ENCODE data around the gene SERPINB6. TPM values are rescaled to one million over a fixed set of nuclear protein-coding genes. Genes with fewer than 3 reads are reported as not detected.
"Not testable (repeated sequence)": the region's sequence is repeated elsewhere in the genome, so short reads cannot be mapped to it uniquely, and the experiment has no call there.

Gene SERPINB6
- total RNA-seq, 2 experiments from 2014 or later: 36.2 to 41.3 TPM

GRCh38 chr6:3011158-3011557 lies 39.8 kb upstream of the SERPINB6 start:
- peaks cover 3% of the 10 kb centered on the region for H3K4me1 Mint-ChIP-seq
- peaks cover 72% of the 10 kb centered on the region for H3K36me3 Mint-ChIP-seq (ENCODE audit: low read depth)
- H3K9me3 Mint-ChIP-seq (ENCODE audit: low read depth): peaks cover 16% of the 10 kb centered on the region
- POLR2A ChIA-PET: interaction anchor here (0.8 kb wide), 1 partner anchor 13 kb away, joined by 3 read pairs; no protein-coding TSS in a partner anchor
- no peaks in the 10 kb centered on the region for H3K27me3 Mint-ChIP-seq
- CTCF ChIA-PET: interaction anchor here (2.2 kb wide), 1 partner anchor 10 kb away, joined by 8 read pairs; no protein-coding TSS in a partner anchor
- H3K27ac Mint-ChIP-seq: no peak overlapping the region
- DNase-seq: no peak
- ATAC-seq: no peak
- H3K4me3 Mint-ChIP-seq: no peak overlapping the region
- intact Hi-C loops (cut with DNase I, micrococcal nuclease): no loop called here

- Mint-ChIP-seq H3K9me3 (ENCODE audit: low read depth) (peaks cover 16% of the 10 kb centered on the region), H3K4me3 (no peak overlapping the region), H3K27ac (no peak overlapping the region), H3K4me1 (peaks cover 3% of the 10 kb centered on the region), H3K36me3 (ENCODE audit: low read depth) (peaks cover 77% of the 10 kb centered on the region), H3K27me3 (no peaks in the 10 kb centered on the region)
- ChIA-PET POLR2A (no interaction called here), CTCF (interaction anchor here (0.7 to 2.2 kb wide), 5 partner anchors 8 to 90 kb away, joined by 3 to 8 read pairs (median 4); no protein-coding TSS in a partner anchor)
- DNase-seq (no peak), ATAC-seq (no peak)
- intact Hi-C loops (cut with DNase I, micrococcal nuclease): no loop called here
Measured at GRCh38 chr6:3009930-3010329, 38.6 kb upstream of the SERPINB6 start.

- Mint-ChIP-seq H3K36me3 (ENCODE audit: low read depth) (peaks cover 72% of the 10 kb centered on the region), H3K9me3 (ENCODE audit: low read depth) (peaks cover 16% of the 10 kb centered on the region)
- intact Hi-C loops (cut with DNase I, micrococcal nuclease); H3K27ac Mint-ChIP-seq; POLR2A ChIA-PET; DNase-seq; ATAC-seq; H3K4me3 Mint-ChIP-seq; H3K27me3 Mint-ChIP-seq; H3K4me1 Mint-ChIP-seq: not testable (repeated sequence)
- CTCF ChIA-PET: interaction anchor here (1.4 to 1.7 kb wide), 2 partner anchors 17 to 62 kb away, joined by 7 to 8 read pairs; no protein-coding TSS in a partner anchor
Measured at GRCh38 chr6:3008712-3009265, 37.4 kb upstream of the SERPINB6 start.

- Mint-ChIP-seq H3K27me3 (no peaks in the 10 kb centered on the region), H3K4me3 (no peak overlapping the region), H3K27ac (no peak overlapping the region), H3K36me3 (ENCODE audit: low read depth) (peaks cover 71% of the 10 kb centered on the region), H3K9me3 (ENCODE audit: low read depth) (peaks cover 16% of the 10 kb centered on the region), H3K4me1 (peaks cover 6% of the 10 kb centered on the region)
- ChIA-PET CTCF (interaction anchor here (0.6 to 1.4 kb wide), 5 partner anchors 49 to 176 kb away, joined by 3 to 7 read pairs (median 3); no protein-coding TSS in a partner anchor), POLR2A (no interaction called here)
- DNase-seq (no peak), ATAC-seq (no peak)
- intact Hi-C loops (cut with DNase I, micrococcal nuclease): no loop called here
Measured at GRCh38 chr6:3007571-3007970, 36.2 kb upstream of the SERPINB6 start.

- CTCF ChIA-PET: no interaction called here
- Mint-ChIP-seq H3K36me3 (ENCODE audit: low read depth) (peaks cover 66% of the 10 kb centered on the region), H3K4me3 (no peak overlapping the region), H3K9me3 (ENCODE audit: low read depth) (peaks cover 8% of the 10 kb centered on the region), H3K4me1 (peaks cover 14% of the 10 kb centered on the region), H3K27ac (no peak overlapping the region), H3K27me3 (no peaks in the 10 kb centered on the region)
- intact Hi-C loops (cut with DNase I, micrococcal nuclease): no loop called here
- POLR2A ChIA-PET: no interaction called here
- no peak for DNase-seq
- no peak for ATAC-seq
Measured at GRCh38 chr6:3006476-3006875, 35.1 kb upstream of the SERPINB6 start.

- Mint-ChIP-seq H3K9me3 (ENCODE audit: low read depth) (peaks cover 2% of the 10 kb centered on the region), H3K27me3 (no peaks in the 10 kb centered on the region), H3K4me3 (no peak overlapping the region), H3K4me1 (peaks cover 20% of the 10 kb centered on the region), H3K36me3 (ENCODE audit: low read depth) (peaks cover 60% of the 10 kb centered on the region), H3K27ac (no peak overlapping the region)
- ChIA-PET CTCF (no interaction called here), POLR2A (no interaction called here)
- no peak for DNase-seq
- ATAC-seq: no peak
- intact Hi-C loops (cut with DNase I, micrococcal nuclease): no loop called here
Measured at GRCh38 chr6:3005874-3006273, 34.5 kb upstream of the SERPINB6 start.

- CTCF ChIA-PET: interaction anchor here (0.7 kb wide), 1 partner anchor 135 kb away, joined by 3 read pairs; no protein-coding TSS in a partner anchor
- peaks cover under 1% of the 10 kb centered on the region for H3K9me3 Mint-ChIP-seq (ENCODE audit: low read depth)
- peaks cover 52% of the 10 kb centered on the region for H3K36me3 Mint-ChIP-seq (ENCODE audit: low read depth)
- no peak overlapping the region for H3K4me3 Mint-ChIP-seq
- ATAC-seq (no peak), DNase-seq (no peak)
- intact Hi-C loops (cut with DNase I, micrococcal nuclease): no loop called here
- H3K27ac Mint-ChIP-seq: no peak overlapping the region
- no peaks in the 10 kb centered on the region for H3K27me3 Mint-ChIP-seq
- POLR2A ChIA-PET: no interaction called here
- peaks cover 20% of the 10 kb centered on the region for H3K4me1 Mint-ChIP-seq
Measured at GRCh38 chr6:3005077-3005476, 33.7 kb upstream of the SERPINB6 start.

GRCh38 chr6:3003226-3003625 lies 31.9 kb upstream of the SERPINB6 start:
- DNase-seq; H3K27me3 Mint-ChIP-seq; POLR2A ChIA-PET; H3K27ac Mint-ChIP-seq; H3K4me3 Mint-ChIP-seq; ATAC-seq; H3K9me3 Mint-ChIP-seq (ENCODE audit: low read depth); intact Hi-C loops (cut with DNase I, micrococcal nuclease): not testable (repeated sequence)
- Mint-ChIP-seq H3K36me3 (ENCODE audit: low read depth) (peaks cover 36% of the 10 kb centered on the region), H3K4me1 (peaks cover 25% of the 10 kb centered on the region)
- CTCF ChIA-PET: interaction anchor here (4.5 kb wide), 1 partner anchor 55 kb away, joined by 36 read pairs; no protein-coding TSS in a partner anchor

- CTCF ChIA-PET: interaction anchor here (0.7 to 4.5 kb wide), 16 partner anchors 9 to 211 kb away, joined by 3 to 36 read pairs (median 5); partner anchors contain the start of gene RIPK1
- peak overlapping the region; percentile 25 for H3K27ac Mint-ChIP-seq
- no peaks in the 10 kb centered on the region for H3K27me3 Mint-ChIP-seq
- POLR2A ChIA-PET: interaction anchor here (1.0 kb wide), 1 partner anchor 25 kb away, joined by 4 read pairs; no protein-coding TSS in a partner anchor
- peaks cover 29% of the 10 kb centered on the region for H3K36me3 Mint-ChIP-seq (ENCODE audit: low read depth)
- ATAC-seq (no peak), DNase-seq (no peak)
- peak overlapping the region; percentile 27 for H3K4me3 Mint-ChIP-seq
- H3K9me3 Mint-ChIP-seq (ENCODE audit: low read depth): no peaks in the 10 kb centered on the region
- intact Hi-C loops (cut with DNase I, micrococcal nuclease): loop anchor here in 1 of 2 experiments (1.0 kb wide), 1 partner anchor 25 kb away; no protein-coding TSS in a partner anchor
- peaks cover 28% of the 10 kb centered on the region for H3K4me1 Mint-ChIP-seq
Measured at GRCh38 chr6:3001773-3002293, 30.5 kb upstream of the SERPINB6 start.

GRCh38 chr6:3001146-3001772 lies 29.9 kb upstream of the SERPINB6 start:
- peaks cover 26% of the 10 kb centered on the region for H3K36me3 Mint-ChIP-seq (ENCODE audit: low read depth)
- no peaks in the 10 kb centered on the region for H3K27me3 Mint-ChIP-seq
- H3K27ac Mint-ChIP-seq: no peak overlapping the region
- H3K4me1 Mint-ChIP-seq: peaks cover 28% of the 10 kb centered on the region
- intact Hi-C loops (cut with DNase I, micrococcal nuclease): no loop called here
- CTCF ChIA-PET: interaction anchor here (0.7 to 4.5 kb wide), 16 partner anchors 10 to 210 kb away, joined by 3 to 36 read pairs (median 5); partner anchors contain the start of gene RIPK1
- DNase-seq: no peak
- peak overlapping the region; percentile 83 for H3K4me3 Mint-ChIP-seq
- ATAC-seq: no peak
- POLR2A ChIA-PET: interaction anchor here (0.6 to 1.0 kb wide), 2 partner anchors 26 to 162 kb away, joined by 3 to 4 read pairs; no protein-coding TSS in a partner anchor
- no peaks in the 10 kb centered on the region for H3K9me3 Mint-ChIP-seq (ENCODE audit: low read depth)
